Upper lobe of left lung (tissue), 4 donors: ENCODE data around the gene KIAA1549.

Experiments
- CTCF ChIP-seq, 6 experiments: fragments of 450-650 bp in 4 of 6; fragments of 200-600 bp in 2 of 6; sonication (generic) in 2 of 6; IDR thresholded peaks; one replicate each; pipeline ENCODE4 v1.5.1; 2016 to 2019; ENCODE audit warnings: antibody characterized with exemption in 6 of 6
- EP300 ChIP-seq, 4 donors: sonication (generic); formaldehyde crosslinking; IDR thresholded peaks; one replicate each; pipeline ENCODE4 v1.5.1; 2017; ENCODE audit warnings: antibody characterized with exemption in 4 of 4, control low read depth in 2 of 4

- TF ChIP-seq EP300 (IDR thresholded peaks at IDR 0.05) (no peak), CTCF (IDR thresholded peaks at IDR 0.05) (no peak)
Measured at GRCh38 chr7:138861051-138861450, 120.1 kb downstream of the KIAA1549 start.
